GM18858 (cell line): ENCODE results near the gene HGS.

ENCODE experiments used
- ATAC-seq: cut with Tn5 transposase; IDR thresholded peaks from one replicate; pipeline ENCODE4 v1.9.1; 2021; ENCODE audit not compliant: unreplicated experiment

Gene HGS

DNA sequence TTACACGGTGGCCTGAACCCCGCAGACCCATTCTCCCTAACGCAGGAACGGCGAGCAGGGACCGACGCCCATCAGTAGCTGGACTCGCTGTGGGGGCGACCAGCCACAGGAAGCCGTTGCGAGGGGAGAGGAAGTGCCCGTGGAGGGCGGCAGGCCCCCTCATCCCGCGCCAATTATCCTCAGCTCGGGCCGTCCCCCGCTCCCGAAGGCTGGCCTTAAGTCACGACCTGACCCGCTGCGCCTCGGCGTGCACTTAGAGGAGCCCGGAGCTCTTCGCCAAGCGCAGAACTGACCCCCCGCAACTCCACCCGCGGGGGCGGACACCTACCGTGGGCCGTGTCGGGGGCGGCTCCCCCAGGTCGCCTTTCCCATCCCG lies 615 bp upstream of the HGS start:
- no peak for ATAC-seq

DNA sequence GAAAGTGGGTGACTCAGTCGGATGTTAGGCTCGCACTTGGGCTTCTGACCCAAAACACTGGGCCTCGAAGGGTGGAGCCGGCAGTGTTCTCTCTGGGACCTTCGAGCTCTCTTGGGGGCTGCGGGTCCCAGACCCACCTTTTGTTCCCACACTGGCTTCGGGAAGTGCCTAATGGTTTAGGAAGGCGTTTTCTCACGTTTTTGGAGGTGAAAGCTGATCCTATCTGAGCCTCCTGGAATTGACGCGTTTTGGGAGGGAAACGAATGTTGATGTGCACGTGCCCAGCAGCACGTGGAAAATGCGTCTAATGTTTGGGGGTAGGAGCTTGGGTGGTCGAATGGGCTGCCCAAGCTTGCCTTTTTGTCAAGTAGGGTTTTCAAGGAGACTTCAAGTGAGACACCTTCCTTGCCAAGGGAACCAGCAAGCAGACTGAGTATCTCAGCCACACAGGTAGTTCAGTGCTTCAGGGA lies 666 bp downstream of the HGS start:
- no peak for ATAC-seq

DNA sequence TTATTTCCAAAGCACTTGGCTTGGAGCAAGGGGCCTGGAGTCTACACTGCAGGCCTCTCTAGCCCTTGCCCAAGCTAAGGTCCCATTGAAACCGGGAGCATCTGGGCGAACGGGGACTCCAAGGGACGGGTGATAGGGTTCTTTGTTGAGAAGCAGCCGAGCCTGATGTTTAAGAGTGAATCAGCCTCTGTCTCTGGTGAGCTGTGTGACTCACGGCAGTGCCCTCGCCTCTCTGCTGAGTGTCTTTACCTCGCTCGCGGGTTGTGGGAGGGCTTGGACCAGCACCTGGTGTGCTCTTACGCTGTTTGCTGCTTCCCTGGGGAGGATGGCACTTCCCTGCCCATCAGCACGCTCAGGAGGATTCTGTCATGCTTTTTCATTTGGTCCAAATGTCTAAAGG lies 1.3 kb downstream of the HGS start:
- no peak for ATAC-seq

GRCh38 chr17:81686614-81687013 lies 2.8 kb downstream of the HGS start:
- no peak for ATAC-seq

- no peak for ATAC-seq
Measured at GRCh38 chr17:81687770-81688541, 4.1 kb downstream of the HGS start.

DNA sequence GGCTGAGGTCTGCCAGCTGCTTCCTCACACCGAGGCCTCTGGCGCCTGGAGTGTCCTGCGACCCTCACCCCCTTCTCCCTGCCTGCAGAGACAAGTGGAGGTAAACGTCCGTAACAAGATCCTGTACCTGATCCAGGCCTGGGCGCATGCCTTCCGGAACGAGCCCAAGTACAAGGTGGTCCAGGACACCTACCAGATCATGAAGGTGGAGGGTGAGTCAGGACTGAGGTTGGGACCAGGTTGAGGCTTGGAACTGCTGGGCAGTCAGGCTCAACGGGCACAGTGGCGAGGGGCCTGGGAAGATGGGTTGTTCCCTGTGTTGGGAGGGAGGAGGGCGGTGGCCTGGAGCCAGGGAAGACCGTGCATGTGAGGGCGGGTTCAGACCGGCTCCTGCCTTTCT lies 4.8 kb downstream of the HGS start:
- ATAC-seq: no peak

GRCh38 chr17:81690066-81690465 lies 6.3 kb downstream of the HGS start:
- ATAC-seq: no peak

- no peak for ATAC-seq
Measured at GRCh38 chr17:81690549-81690948, 6.7 kb downstream of the HGS start.

DNA sequence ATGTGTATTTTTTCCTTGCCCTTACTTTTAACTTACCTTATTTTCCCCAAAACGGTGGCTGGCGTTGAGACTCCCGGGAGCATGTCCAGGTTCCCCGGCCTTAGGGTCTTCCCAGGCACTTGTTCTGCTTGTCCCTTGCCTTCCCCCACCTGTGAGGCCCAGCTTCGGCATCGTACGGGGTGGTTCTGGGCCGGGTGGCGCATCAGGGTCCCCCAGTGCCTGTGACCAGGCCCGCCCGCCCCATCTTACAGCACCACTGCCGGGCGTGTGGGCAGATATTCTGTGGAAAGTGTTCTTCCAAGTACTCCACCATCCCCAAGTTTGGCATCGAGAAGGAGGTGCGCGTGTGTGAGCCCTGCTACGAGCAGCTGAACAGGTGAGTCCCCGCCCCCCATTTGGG lies 7.4 kb downstream of the HGS start:
- ATAC-seq: no peak

DNA sequence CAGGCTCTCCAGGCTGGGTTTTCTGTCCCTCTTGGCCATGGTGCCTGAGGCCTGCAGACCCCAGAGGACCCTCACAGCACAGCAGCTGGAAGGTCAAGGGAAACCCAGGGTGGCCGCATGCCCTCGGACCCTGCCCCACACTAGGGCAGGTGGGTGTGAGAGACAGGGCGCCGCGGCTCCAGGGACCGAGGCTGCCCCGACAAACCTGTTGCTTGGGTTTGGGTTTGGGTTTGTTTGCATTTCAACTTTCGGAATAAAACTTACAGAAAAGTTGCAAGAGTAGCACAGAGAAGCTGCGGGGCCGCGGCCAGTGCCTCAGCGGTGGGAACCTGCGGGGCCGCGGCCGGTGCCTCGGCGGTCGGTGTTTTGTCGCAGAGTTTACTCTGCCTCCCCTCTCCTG lies 7.8 kb downstream of the HGS start:
- no peak for ATAC-seq

DNA sequence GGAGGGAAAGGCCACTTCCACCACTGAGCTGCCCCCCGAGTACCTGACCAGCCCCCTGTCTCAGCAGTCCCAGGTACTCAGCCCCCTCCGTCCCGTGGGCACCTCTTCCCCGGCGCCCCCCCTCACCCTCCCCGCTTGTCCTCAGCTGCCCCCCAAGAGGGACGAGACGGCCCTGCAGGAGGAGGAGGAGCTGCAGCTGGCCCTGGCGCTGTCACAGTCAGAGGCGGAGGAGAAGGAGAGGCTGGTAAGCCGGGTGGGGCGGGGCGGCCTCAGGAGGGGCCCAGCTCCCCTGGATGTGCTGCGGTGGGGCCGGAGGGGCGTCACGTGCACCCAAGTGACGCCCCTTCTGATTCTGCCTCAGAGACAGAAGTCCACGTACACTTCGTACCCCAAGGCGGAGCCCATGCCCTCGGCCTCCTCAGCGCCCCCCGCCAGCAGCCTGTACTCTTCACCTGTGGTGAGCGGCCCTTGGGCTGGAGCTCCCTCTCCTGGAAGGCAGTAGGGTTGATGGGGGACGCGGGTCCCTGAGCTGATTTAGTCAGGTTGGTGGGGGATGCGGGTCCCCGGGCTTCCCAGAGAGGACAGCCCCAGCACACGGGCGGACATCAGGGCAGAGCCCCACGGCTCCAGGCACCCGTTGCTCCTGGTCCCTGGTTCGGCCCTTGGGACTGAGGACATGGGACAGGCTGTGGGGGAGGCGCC lies 9.8 kb downstream of the HGS start:
- ATAC-seq: no peak

- no peak for ATAC-seq
Measured at GRCh38 chr17:81694810-81695209, 11.0 kb downstream of the HGS start.

DNA sequence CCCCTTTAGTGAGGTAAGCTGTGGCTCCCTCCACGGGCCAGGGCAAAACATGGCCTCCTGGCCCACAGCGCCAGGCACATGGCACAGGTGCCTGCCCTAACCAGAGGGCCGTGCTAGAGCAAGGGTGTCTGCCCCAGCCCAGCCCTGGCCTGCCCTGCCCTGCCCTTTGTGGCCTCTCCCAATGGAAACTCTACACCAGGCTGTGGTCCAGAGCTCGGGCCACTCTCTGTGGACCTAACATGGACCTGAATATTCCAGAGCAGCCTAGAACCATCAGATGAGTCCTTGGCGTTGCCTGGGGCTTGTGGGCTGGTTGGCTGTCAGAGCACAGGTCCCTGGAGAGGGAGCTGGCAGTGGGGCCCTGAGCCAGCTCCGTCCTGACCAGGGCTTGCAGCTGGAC lies 11.4 kb downstream of the HGS start:
- no peak for ATAC-seq

GRCh38 chr17:81695801-81696200 lies 12.0 kb downstream of the HGS start:
- no peak for ATAC-seq

DNA sequence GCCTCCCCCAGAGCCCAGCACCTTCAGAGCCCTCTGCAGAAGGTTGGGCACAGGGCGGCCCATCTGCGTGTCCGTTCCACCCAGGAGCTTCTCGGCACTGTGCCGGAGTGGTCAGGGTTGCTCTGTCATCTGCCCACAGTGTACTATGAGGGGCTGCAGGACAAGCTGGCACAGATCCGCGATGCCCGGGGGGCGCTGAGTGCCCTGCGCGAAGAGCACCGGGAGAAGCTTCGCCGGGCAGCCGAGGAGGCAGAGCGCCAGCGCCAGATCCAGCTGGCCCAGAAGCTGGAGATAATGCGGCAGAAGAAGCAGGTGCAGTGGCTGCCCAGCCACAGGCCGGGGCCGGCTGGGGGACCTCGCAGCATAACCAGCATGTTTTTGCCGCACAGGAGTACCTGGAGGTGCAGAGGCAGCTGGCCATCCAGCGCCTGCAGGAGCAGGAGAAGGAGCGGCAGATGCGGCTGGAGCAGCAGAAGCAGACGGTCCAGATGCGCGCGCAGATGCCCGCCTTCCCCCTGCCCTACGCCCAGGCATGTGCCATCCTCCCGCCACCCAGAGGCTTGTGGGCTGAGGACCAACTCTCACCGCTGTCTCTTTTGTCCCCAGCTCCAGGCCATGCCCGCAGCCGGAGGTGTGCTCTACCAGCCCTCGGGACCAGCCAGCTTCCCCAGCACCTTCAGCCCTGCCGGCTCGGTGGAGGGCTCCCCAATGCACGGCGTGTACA lies 12.6 kb downstream of the HGS start:
- ATAC-seq: no peak

- no peak for ATAC-seq
Measured at GRCh38 chr17:81697261-81698044, 13.6 kb downstream of the HGS start.

- no peak for ATAC-seq
Measured at GRCh38 chr17:81700353-81701287, 16.8 kb downstream of the HGS start.

DNA sequence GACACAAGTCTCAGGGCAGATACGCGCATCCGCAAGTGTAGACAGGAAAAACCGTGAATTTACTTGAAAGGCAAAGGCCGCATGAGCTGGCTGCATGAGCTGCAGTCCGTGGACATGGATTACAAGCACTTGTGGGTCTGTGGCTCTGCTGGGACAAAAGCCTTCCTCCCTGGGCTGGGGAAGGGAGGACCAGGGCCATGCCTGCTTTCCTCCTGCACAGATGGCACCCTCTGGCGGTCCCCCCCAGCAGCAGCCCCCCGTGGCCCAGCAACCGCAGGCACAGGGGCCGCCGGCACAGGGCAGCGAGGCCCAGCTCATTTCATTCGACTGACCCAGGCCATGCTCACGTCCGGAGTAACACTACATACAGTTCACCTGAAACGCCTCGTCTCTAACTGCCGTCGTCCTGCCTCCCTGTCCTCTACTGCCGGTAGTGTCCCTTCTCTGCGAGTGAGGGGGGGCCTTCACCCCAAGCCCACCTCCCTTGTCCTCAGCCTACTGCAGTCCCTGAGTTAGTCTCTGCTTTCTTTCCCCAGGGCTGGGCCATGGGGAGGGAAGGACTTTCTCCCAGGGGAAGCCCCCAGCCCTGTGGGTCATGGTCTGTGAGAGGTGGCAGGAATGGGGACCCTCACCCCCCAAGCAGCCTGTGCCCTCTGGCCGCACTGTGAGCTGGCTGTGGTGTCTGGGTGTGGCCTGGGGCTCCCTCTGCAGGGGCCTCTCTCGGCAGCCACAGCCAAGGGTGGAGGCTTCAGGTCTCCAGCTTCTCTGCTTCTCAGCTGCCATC lies 17.7 kb downstream of the HGS start:
- no peak for ATAC-seq
